Kidney epithelial cell (primary cell): ENCODE data around the gene PLPP2. TPM values are rescaled to one million over a fixed set of nuclear protein-coding genes. Genes with fewer than 3 reads are reported as not detected.

ENCODE experiments used
- DNase-seq: peaks from one replicate; pipeline ENCODE4 v3.0.0-alpha.2; 2010; ENCODE audit warnings: low read depth
- H3K27me3 ChIP-seq: 2 replicates; pipeline ENCODE4 v1.6.0; 2011; ENCODE audit warnings: low read length; ENCODE audit not compliant: control insufficient read depth, insufficient read depth
- H3K36me3 ChIP-seq: 2 replicates; pipeline ENCODE4 v1.5.1; 2011; ENCODE audit warnings: low read length; ENCODE audit not compliant: control insufficient read depth, insufficient read depth
- H3K4me3 ChIP-seq: 2 replicates; pipeline ENCODE4 v1.5.1; 2011; ENCODE audit warnings: low read depth, mild to moderate bottlenecking, control low read depth, low read length
- total RNA-seq: library from RNA; depleted of rRNA; stranded (reverse); fragments of >200 nt; gene quantifications from 2 replicates; pipeline ENCODE4 v1.2.3, GENCODE V29; 2015
- TF ChIP-seq, protein P1 (sequence below): IDR thresholded peaks from 2 replicates; pipeline ENCODE4 v1.5.1; 2011; ENCODE audit warnings: mild to moderate bottlenecking, moderate library complexity, low read length, control low read depth, inconsistent platforms; ENCODE audit not compliant: insufficient read depth, poor library complexity, severe bottlenecking

Gene PLPP2
- total RNA-seq, 1 donor from 2014 or later = 63.0 TPM

GRCh38 chr19:281156-281853, 9.9 kb downstream of the PLPP2 start:
- no peak for DNase-seq
- Histone ChIP-seq H3K36me3 (no peaks in the 10 kb centered on the region), H3K4me3 (no peak overlapping the region), H3K27me3 (no peaks in the 10 kb centered on the region)
- TF ChIP-seq, protein P1, sequence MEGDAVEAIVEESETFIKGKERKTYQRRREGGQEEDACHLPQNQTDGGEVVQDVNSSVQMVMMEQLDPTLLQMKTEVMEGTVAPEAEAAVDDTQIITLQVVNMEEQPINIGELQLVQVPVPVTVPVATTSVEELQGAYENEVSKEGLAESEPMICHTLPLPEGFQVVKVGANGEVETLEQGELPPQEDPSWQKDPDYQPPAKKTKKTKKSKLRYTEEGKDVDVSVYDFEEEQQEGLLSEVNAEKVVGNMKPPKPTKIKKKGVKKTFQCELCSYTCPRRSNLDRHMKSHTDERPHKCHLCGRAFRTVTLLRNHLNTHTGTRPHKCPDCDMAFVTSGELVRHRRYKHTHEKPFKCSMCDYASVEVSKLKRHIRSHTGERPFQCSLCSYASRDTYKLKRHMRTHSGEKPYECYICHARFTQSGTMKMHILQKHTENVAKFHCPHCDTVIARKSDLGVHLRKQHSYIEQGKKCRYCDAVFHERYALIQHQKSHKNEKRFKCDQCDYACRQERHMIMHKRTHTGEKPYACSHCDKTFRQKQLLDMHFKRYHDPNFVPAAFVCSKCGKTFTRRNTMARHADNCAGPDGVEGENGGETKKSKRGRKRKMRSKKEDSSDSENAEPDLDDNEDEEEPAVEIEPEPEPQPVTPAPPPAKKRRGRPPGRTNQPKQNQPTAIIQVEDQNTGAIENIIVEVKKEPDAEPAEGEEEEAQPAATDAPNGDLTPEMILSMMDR = no peak

DNA sequence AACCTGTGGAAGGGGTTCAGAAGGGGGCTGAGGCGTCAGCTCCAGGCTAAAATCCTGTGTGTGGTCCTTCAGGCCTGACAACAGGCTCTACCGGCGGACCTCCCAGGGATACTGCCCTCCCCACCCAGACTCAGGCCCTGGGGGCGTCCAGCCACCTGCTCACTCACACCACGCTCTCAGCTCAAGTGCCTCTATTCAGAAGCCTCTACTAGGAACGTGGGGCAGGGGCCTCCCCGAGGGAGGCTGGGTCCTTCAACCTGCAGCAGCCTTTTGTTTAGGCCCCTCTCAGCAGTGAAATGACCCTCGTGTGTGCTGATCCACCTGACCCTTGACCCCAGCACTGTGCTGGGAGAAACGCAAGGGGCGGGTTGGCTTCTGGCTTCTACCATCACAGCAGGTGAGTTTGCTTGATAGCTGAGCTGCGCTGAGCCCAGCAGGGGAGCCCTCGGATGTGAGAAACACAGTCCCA, 10.6 kb downstream of the PLPP2 start:
- no peak overlapping the region for H3K4me3 ChIP-seq
- H3K36me3 ChIP-seq = no peaks in the 10 kb centered on the region
- no peaks in the 10 kb centered on the region for H3K27me3 ChIP-seq
- TF ChIP-seq, protein P1 = no peak
- no peak for DNase-seq

GRCh38 chr19:279656-280055, 11.5 kb downstream of the PLPP2 start:
- TF ChIP-seq, protein P1 = no peak
- Histone ChIP-seq H3K27me3 (no peaks in the 10 kb centered on the region), H3K4me3 (no peak overlapping the region), H3K36me3 (no peaks in the 10 kb centered on the region)
- no peak for DNase-seq

- no peak for DNase-seq
- H3K27me3 ChIP-seq = no peaks in the 10 kb centered on the region
- no peaks in the 10 kb centered on the region for H3K36me3 ChIP-seq
- no peak overlapping the region for H3K4me3 ChIP-seq
- TF ChIP-seq, protein P1 = no peak
Observed at GRCh38 chr19:279231-279630, 12.0 kb downstream of the PLPP2 start.

DNA sequence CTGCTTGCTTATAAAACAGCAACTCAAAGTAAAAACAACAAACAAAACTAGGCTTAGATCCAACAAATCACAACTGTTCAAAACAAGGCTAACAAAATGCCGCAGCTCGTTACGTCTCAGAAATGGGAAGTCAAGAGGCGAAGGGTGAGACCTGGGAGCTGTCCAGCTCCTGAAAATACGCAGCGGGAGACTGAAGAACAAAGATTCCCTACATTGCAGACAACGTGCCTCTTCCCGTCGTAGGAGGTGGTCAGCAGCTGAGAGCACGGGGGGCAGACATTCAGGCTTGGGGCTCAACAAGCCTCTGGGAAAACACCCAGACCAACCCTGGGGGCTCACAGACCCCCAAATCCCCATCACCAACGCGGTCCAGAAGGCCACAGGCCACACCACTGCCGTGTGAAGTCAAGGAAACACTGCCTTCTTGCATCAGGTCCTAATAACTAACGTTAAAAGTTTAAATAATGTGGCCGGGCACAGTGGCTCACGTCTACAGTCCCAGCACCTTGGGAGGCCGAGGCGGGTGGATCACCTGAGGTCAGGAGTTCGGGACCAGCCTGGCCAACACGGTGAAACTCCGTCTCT, 13.5 kb downstream of the PLPP2 start:
- no peak overlapping the region for H3K4me3 ChIP-seq
- TF ChIP-seq, protein P1 = no peak
- no peak for DNase-seq
- no peaks in the 10 kb centered on the region for H3K27me3 ChIP-seq
- H3K36me3 ChIP-seq = no peaks in the 10 kb centered on the region
